K562 (cell line): ENCODE data around the gene OSBPL7. TPM values are rescaled to one million over a fixed set of nuclear protein-coding genes. Genes with fewer than 3 reads are reported as not detected.

Experiments
- ATAC-seq: fragments of 200-7000 bp; cut with Tn5 transposase; 3 replicates; pipeline ENCODE4 v1.9.1; 2020; ENCODE audit warnings: moderate library complexity
- BruUV-seq: library from RNA; stranded (reverse); fragments of 400-500 nt; replicated peaks from 2 replicates; lab custom pipeline; 2021; lab: Mats Ljungman, UMichigan
- CTCF ChIA-PET: fragments of 300-600 bp; formaldehyde crosslinking; extraction: SDS; loops from one replicate; lab custom pipeline; 2021; ENCODE audit warnings: low intra/inter-chr PET ratio; lab: Yijun Ruan, JAX
- POLR2A ChIA-PET: fragments of 300-600, 350-650 bp; sonication (Branson Sonifier 250); formaldehyde crosslinking; extraction: SDS; loops from one replicate; lab custom pipeline; 2021; ENCODE audit warnings: antibody characterized with exemption, inconsistent platforms; lab: Yijun Ruan, JAX
- DNase-seq, 4 experiments: peaks; one replicate each; pipeline versions ENCODE4 v3.0.0 to v3.0.0-alpha.2; 2011 to 2018; ENCODE audit warnings: low spot score in 3 of 4, mixed read lengths in 3 of 4; ENCODE audit errors: extremely low read depth in 1 of 4
- FAIRE-seq: peaks from 2 replicates; lab custom pipeline; 2011; peaks lifted over from hg19 to GRCh38; lab: Jason Lieb, UNC
- H2AFZ ChIP-seq: 2 replicates; pipeline ENCODE4 v1.6.0; 2011; ENCODE audit warnings: low read depth, low read length, control low read depth, inconsistent platforms
- H3K27ac ChIP-seq: fragments of 200-600 bp; 3 replicates; pipeline ENCODE4 v1.8.0; 2011; ENCODE audit warnings: low read depth, mild to moderate bottlenecking, control low read depth, inconsistent platforms, low read length, moderate library complexity, mixed read lengths; ENCODE audit errors: extremely low read depth
- H3K27me3 ChIP-seq, 2 experiments: fragments of 300-600 bp in 1 of 2; 2 replicates in 1 of 2; 3 replicates in 1 of 2; pipeline versions ENCODE4 v1.6.0 to v1.8.0; 2011; ENCODE audit warnings: inconsistent platforms in 2 of 2, low read length in 2 of 2, mild to moderate bottlenecking in 1 of 2, mixed read lengths in 1 of 2, moderate library complexity in 1 of 2; ENCODE audit not compliant: control insufficient read depth in 2 of 2, insufficient read depth in 2 of 2
- H3K36me3 ChIP-seq: fragments of 300-600 bp; 3 replicates; pipeline ENCODE4 v1.8.0; 2011; ENCODE audit warnings: mild to moderate bottlenecking, low read length, inconsistent platforms; ENCODE audit not compliant: control insufficient read depth, insufficient read depth
- H3K4me1 ChIP-seq, 2 experiments: fragments of 200-600 bp in 1 of 2; replicated peaks in 1 of 2; 2 replicates in 1 of 2; 3 replicates in 1 of 2; pipeline versions ENCODE4 v1.5.1 to v1.8.0; 2011; ENCODE audit warnings: inconsistent platforms in 2 of 2, low read length in 2 of 2, mild to moderate bottlenecking in 1 of 2, mixed read lengths in 1 of 2, moderate library complexity in 1 of 2; ENCODE audit not compliant: control insufficient read depth in 2 of 2, insufficient read depth in 2 of 2
- H3K4me2 ChIP-seq: 2 replicates; pipeline ENCODE4 v1.6.1; 2011; ENCODE audit warnings: low read length, control low read depth, inconsistent platforms, mixed read lengths; ENCODE audit not compliant: insufficient read depth
- H3K4me3 ChIP-seq: fragments of 200-600 bp; sonication (generic), shearing (Covaris generic); 2 replicates; pipeline ENCODE4 v1.5.1; 2016; ENCODE audit warnings: control low read depth, inconsistent platforms
- H3K79me2 ChIP-seq: fragments of 200-600 bp; 3 replicates; pipeline ENCODE4 v1.8.0; 2011; ENCODE audit warnings: low read length, inconsistent platforms; ENCODE audit not compliant: control insufficient read depth, insufficient read depth
- H3K9ac ChIP-seq, 2 experiments: 2 replicates each; pipeline versions ENCODE4 v1.6.0 to v1.6.1; 2011; ENCODE audit warnings: low read depth in 2 of 2, low read length in 2 of 2, control low read depth in 1 of 2, inconsistent platforms in 1 of 2, mild to moderate bottlenecking in 1 of 2, mixed read lengths in 1 of 2; ENCODE audit not compliant: insufficient read depth in 1 of 2
- H3K9me1 ChIP-seq: one replicate; pipeline ENCODE4 v1.6.0; 2011; ENCODE audit warnings: inconsistent platforms, mild to moderate bottlenecking, low read length, moderate library complexity; ENCODE audit not compliant: control insufficient read depth, insufficient read depth
- H3K9me3 ChIP-seq: replicated peaks from 2 replicates; pipeline ENCODE4 v1.5.1; 2011; ENCODE audit warnings: low read depth, low read length, inconsistent platforms; ENCODE audit not compliant: control insufficient read depth, insufficient read depth
- H4K20me1 ChIP-seq: replicated peaks from 2 replicates; pipeline ENCODE4 v1.6.1; 2011; ENCODE audit warnings: low read length, inconsistent platforms, mixed read lengths; ENCODE audit not compliant: control insufficient read depth, insufficient read depth
- FOXO4 ChIP-seq: fragments of 450-650 bp; formaldehyde crosslinking; IDR thresholded peaks from 2 replicates; pipeline ENCODE4 v1.4.0; 2020; ENCODE audit warnings: mild to moderate bottlenecking, moderate library complexity
- HDAC1 ChIP-seq, 2 experiments: fragments of 450-650 bp; IDR thresholded peaks; 2 replicates each; pipeline ENCODE4 v1.6.1; 2016 to 2017; ENCODE audit warnings: inconsistent platforms in 1 of 2, mild to moderate bottlenecking in 1 of 2, moderate library complexity in 1 of 2
- IRF1 ChIP-seq: sonication (generic); formaldehyde crosslinking; IDR thresholded peaks from 2 replicates; pipeline ENCODE4 v1.8.0; 2022; ENCODE audit warnings: missing genetic modification reagents, mild to moderate bottlenecking, borderline replicate concordance
- KLF16 ChIP-seq: IDR thresholded peaks from 2 replicates; pipeline ENCODE4 v1.6.1; 2016; ENCODE audit warnings: antibody characterized with exemption
- MED1 ChIP-seq: sonication (generic); formaldehyde crosslinking; IDR thresholded peaks from 2 replicates; pipeline ENCODE4 v1.8.1; 2023; ENCODE audit warnings: missing genetic modification reagents, borderline replicate concordance
- OTX1 ChIP-seq: fragments of 450-650 bp; formaldehyde crosslinking; IDR thresholded peaks from 2 replicates; pipeline ENCODE4 v1.4.0; 2022; ENCODE audit warnings: mild to moderate bottlenecking
- PPARD ChIP-seq: fragments of 250-450 bp; sonication (Bioruptor Pico); IDR thresholded peaks from 2 replicates; pipeline ENCODE4 v1.8.0; 2022; ENCODE audit warnings: inconsistent platforms, mild to moderate bottlenecking, moderate library complexity
- RAD21 ChIP-seq, 2 experiments: fragments of 250-450 bp in 1 of 2; fragments of 450-650 bp in 1 of 2; sonication (Bioruptor Pico) in 1 of 2; formaldehyde crosslinking in 1 of 2; IDR thresholded peaks in 1 of 2; conservative IDR thresholded peaks in 1 of 2; 2 replicates each; pipeline versions ENCODE4 v1.4.0 to v1.8.0; 2020 to 2022; ENCODE audit warnings: mild to moderate bottlenecking in 2 of 2, moderate library complexity in 1 of 2
- SMC3 ChIP-seq: conservative IDR thresholded peaks from 2 replicates; pipeline ENCODE4 v1.6.1; 2011; ENCODE audit warnings: low read depth, low read length, improper control_type of control experiment; ENCODE audit not compliant: insufficient read depth
- SREBF2 ChIP-seq: sonication (generic); formaldehyde crosslinking; IDR thresholded peaks from 2 replicates; pipeline ENCODE4 v1.4.0; 2020; ENCODE audit warnings: mild to moderate bottlenecking, missing genetic modification reagents
- STAG1 ChIP-seq: sonication (generic); formaldehyde crosslinking; IDR thresholded peaks from 2 replicates; pipeline ENCODE4 v1.5.0; 2020; ENCODE audit warnings: missing genetic modification reagents, borderline replicate concordance
- TCF7L2 ChIP-seq: fragments of 150-350 bp; IDR thresholded peaks from 2 replicates; pipeline ENCODE4 v1.6.1; 2016; ENCODE audit warnings: low read depth, mild to moderate bottlenecking, low read length, moderate library complexity
- TEAD2 ChIP-seq: fragments of 450-650 bp; IDR thresholded peaks from 2 replicates; pipeline ENCODE4 v1.6.1; 2016; ENCODE audit warnings: missing genetic modification characterization, control low read depth, missing compliant biosample characterization
- TSC22D4 ChIP-seq: fragments of 450-650 bp; IDR thresholded peaks from 2 replicates; pipeline ENCODE4 v1.6.1; 2016; ENCODE audit warnings: missing genetic modification characterization, missing biosample characterization, control low read depth
- U2AF2 ChIP-seq: fragments of 200-400 bp; formaldehyde crosslinking; optimal IDR thresholded peaks from 2 replicates; pipeline ENCODE3; 2017; ENCODE audit warnings: low read depth, mild to moderate bottlenecking, low read length
- ZKSCAN3 ChIP-seq: fragments of 250-450 bp; sonication (Bioruptor Pico); IDR thresholded peaks from 2 replicates; pipeline ENCODE4 v1.4.0; 2020
- ZNF408 ChIP-seq: fragments of 250-450 bp; sonication (Bioruptor Pico); IDR thresholded peaks from 2 replicates; pipeline ENCODE4 v1.4.0; 2020; ENCODE audit warnings: low read depth, mild to moderate bottlenecking, moderate library complexity
- ZNF778 ChIP-seq: fragments of 450-650 bp; formaldehyde crosslinking; IDR thresholded peaks from 2 replicates; pipeline ENCODE4 v1.4.0; 2020; ENCODE audit warnings: mild to moderate bottlenecking, moderate library complexity
- WGBS: fragments of 100-300 bp; shearing (Covaris generic); methylation state at CpG from one replicate; pipeline ENCODE4 v1.1.6; 2016; ENCODE audit warnings: low coverage, mixed read lengths; ENCODE audit not compliant: insufficient coverage; ENCODE audit errors: missing lambda C conversion rate; 5-methylcytosine and 5-hydroxymethylcytosine counted together
- in situ Hi-C: fragments of 300-500 bp; cut with MboI; formaldehyde crosslinking; loops from 4 replicates; pipeline ENCODE4 v1.15.0; 2018; ENCODE audit warnings: inconsistent platforms, mixed read lengths
- intact Hi-C: fragments of 100-400 bp; cut with micrococcal nuclease; formaldehyde crosslinking; loops from 2 replicates; pipeline ENCODE4 v1.14.2; 2022
- polyA plus RNA-seq, 8 experiments: library from polyadenylated mRNA; depleted of rRNA in 4 of 8; stranded (reverse) in 5 of 8; unstranded in 3 of 8; fragments of >200 nt; fragmentation: Nextera tagmentation in 2 of 8; fragmentation: Illumina TruSeq in 1 of 8; extraction: Ambion mirVana in 2 of 8; extraction: Trizol in 1 of 8; gene quantifications; 2 replicates each; pipeline versions ENCODE4 v1.2.1 to v1.2.3, GENCODE V29; 2011 to 2014; ENCODE audit warnings: inconsistent platforms in 1 of 8, missing spikeins in 1 of 8
- total RNA-seq, 7 experiments: library from RNA; depleted of rRNA in 6 of 7; stranded (reverse); fragments of >200 nt in 6 of 7; fragmentation: Illumina TruSeq in 2 of 7; extraction: Trizol in 2 of 7; gene quantifications; 2 replicates each; pipeline versions ENCODE4 v1.2.1 to v1.2.3, GENCODE V29; 2011 to 2021; ENCODE audit warnings: low replicate concordance in 1 of 7

OSBPL7 gene
- total and polyA plus RNA-seq, 9 of the 15 experiments (the other 6 are each of a cell fraction or from before 2014, with no cell fraction given) = 0.32 to 11.9 (median 5.8) TPM

GRCh38 chr17:47816111-47816735, 5.4 kb downstream of the OSBPL7 start:
- WGBS = 87% methylated on average over 18 of the region's 21 CpGs
- ChIA-PET CTCF (no interaction called here), POLR2A (no interaction called here)
- in situ Hi-C loops (no loop called here), intact Hi-C loops (no loop called here)
- H3K36me3 ChIP-seq = peaks cover 44% of the 10 kb centered on the region; the same call in 2 of the 3 replicates
- no peaks in the 10 kb centered on the region for H3K9me3 ChIP-seq
- H3K27me3 ChIP-seq = no peaks in the 10 kb centered on the region
- H3K27ac ChIP-seq = no peak overlapping the region
- peaks cover 5% of the 10 kb centered on the region for H3K79me2 ChIP-seq
- no peak for TF ChIP-seq TEAD2 (tag)
- TF ChIP-seq ZNF408 (CRISPR knock-in tag) = no peak
- TF ChIP-seq IRF1 (CRISPR knock-in tag) = no peak
- no peak for TF ChIP-seq TSC22D4 (tag)
- no peak for TF ChIP-seq TCF7L2
- no peak for TF ChIP-seq FOXO4
- no peak for TF ChIP-seq KLF16
- TF ChIP-seq SREBF2 (CRISPR knock-in tag) = no peak
- no peak for TF ChIP-seq STAG1 (CRISPR knock-in tag)
- TF ChIP-seq ZKSCAN3 (CRISPR knock-in tag) = no peak
- no peak for TF ChIP-seq ZNF778
- TF ChIP-seq PPARD (CRISPR knock-in tag) = no peak
- TF ChIP-seq U2AF2 = no peak
- TF ChIP-seq RAD21 (CRISPR knock-in tag; conservative IDR thresholded peaks at IDR 0.05 in 1 of 2, IDR thresholded peaks at IDR 0.05 in 1 of 2) = no peak
- no peak for TF ChIP-seq MED1
- TF ChIP-seq OTX1 (CRISPR knock-in tag) = no peak
- no peak for TF ChIP-seq SMC3
- no peak for TF ChIP-seq HDAC1 (IDR thresholded peaks at IDR 0.05)
- no peaks in the 10 kb centered on the region for H3K9me1 ChIP-seq
- H3K9ac ChIP-seq = no peak overlapping the region; a peak in 1 of 4 replicates
- BruUV-seq = no TSS peak
- H3K4me2 ChIP-seq = no peak overlapping the region
- FAIRE-seq (no peak), DNase-seq (no peak), ATAC-seq (no peak)
- H2AFZ ChIP-seq = no peak overlapping the region
- H4K20me1 ChIP-seq = no peaks in the 10 kb centered on the region
- peaks cover 16 to 29% of the 10 kb centered on the region in 2 experiments for H3K4me1 ChIP-seq
- H3K4me3 ChIP-seq = no peak overlapping the region
